Measurements from ENCODE around the gene BCL2L15. TPM values are rescaled to one million over a fixed set of nuclear protein-coding genes. Genes with fewer than 3 reads are reported as not detected.

BCL2L15 gene
- total and polyA plus RNA-seq, 2 of the 8 experiments (the other 6 are each of a cell fraction or from before 2014, with no cell fraction given), result 0.32 to 0.36 TPM

GRCh38 chr1:113868387-113869083 is 18.8 kb downstream of the BCL2L15 start:
- no peak overlapping the region for H2AK5ac ChIP-seq (ENCODE audit: low read depth, low read length)
- H3K4me1 ChIP-seq (replicated peaks in 1 of 4; ENCODE audit: control insufficient read depth in 3 of 4, insufficient read depth in 4 of 4, low read length in 3 of 4), result no peaks in the 10 kb centered on the region
- H3K9ac ChIP-seq (replicated peaks in 1 of 4; ENCODE audit: extremely low read depth in 1 of 4, low read depth in 3 of 4, low read length in 3 of 4), result no peak overlapping the region
- no peak overlapping the region for H4K5ac ChIP-seq (ENCODE audit: insufficient read length, low read depth, low read length)
- H4K91ac ChIP-seq (replicated peaks; ENCODE audit: insufficient read length, low read length), result no peak overlapping the region
- ChIA-PET CTCF (ENCODE audit: partially characterized antibody) (interaction anchor here (1.0 kb wide), 1 partner anchor 34 kb away, joined by 4 read pairs; no protein-coding TSS in a partner anchor), POLR2A (ENCODE audit: partially characterized antibody) (no interaction called here)
- no peak overlapping the region for H3K4me2 ChIP-seq (ENCODE audit: insufficient read depth in 1 of 2, low read depth in 2 of 2, low read length in 2 of 2)
- H3K4ac ChIP-seq (replicated peaks; ENCODE audit: insufficient read length, low read depth, low read length), result no peak overlapping the region
- no peak overlapping the region for H2BK15ac ChIP-seq (ENCODE audit: low read length)
- H2BK120ac ChIP-seq (replicated peaks; ENCODE audit: low read depth, low read length), result no peak overlapping the region
- DNase-seq (ENCODE audit: low read depth in 1 of 2, low spot score in 2 of 2) (no peak), FAIRE-seq (no peak)
- no peak overlapping the region for H2BK20ac ChIP-seq (ENCODE audit: low read length)
- H3K23me2 ChIP-seq (ENCODE audit: low read depth, low read length), result no peaks in the 10 kb centered on the region
- H3K4me3 ChIP-seq (ENCODE audit: extremely low read depth in 1 of 4, insufficient read depth in 2 of 4, low read depth in 3 of 4, low read length in 4 of 4), result no peak overlapping the region
- H2BK12ac ChIP-seq (ENCODE audit: low read depth, low read length), result no peak overlapping the region
- H3K27me3 ChIP-seq (replicated peaks in 1 of 4; ENCODE audit: control insufficient read depth in 3 of 4, extremely low read depth in 1 of 4, insufficient read depth in 3 of 4, low read length in 3 of 4), result no peaks in the 10 kb centered on the region
- H3K18ac ChIP-seq (ENCODE audit: extremely low read depth, low read length), result no peak overlapping the region
- no peaks in the 10 kb centered on the region for H3K79me1 ChIP-seq (ENCODE audit: low read depth, low read length)
- no peaks in the 10 kb centered on the region for H3K9me3 ChIP-seq (ENCODE audit: insufficient read depth in 2 of 2, low read depth in 1 of 2, low read length in 1 of 2)
- WGBS, 2 experiments (ENCODE audit: extremely low coverage in 1 of 2, insufficient coverage in 1 of 2, insufficient read length in 1 of 2, insufficient replicate concordance in 2 of 2, low coverage in 1 of 2, low lambda C conversion rate in 2 of 2, missing lambda C conversion rate in 1 of 2), result 98% methylated on average over 4 of the region's 4 CpGs; no CpG with 5 or more reads in 1 of the 2 experiments
- no peaks in the 10 kb centered on the region for H4K20me1 ChIP-seq (replicated peaks in 1 of 2; ENCODE audit: control insufficient read depth in 1 of 2, insufficient read depth in 2 of 2, low read length in 2 of 2)
- no peak overlapping the region for H2BK5ac ChIP-seq (ENCODE audit: low read depth, low read length)
- no peak overlapping the region for H3K23ac ChIP-seq (ENCODE audit: insufficient read length)
- H3K56ac ChIP-seq (replicated peaks; ENCODE audit: insufficient read length, low read depth, low read length), result no peak overlapping the region
- H3K27ac ChIP-seq (ENCODE audit: low read depth, low read length), result no peak overlapping the region
- no peaks in the 10 kb centered on the region for H3K36me3 ChIP-seq (ENCODE audit: control insufficient read depth in 2 of 4, insufficient read depth in 4 of 4, low read length in 3 of 4)
- no peak overlapping the region for H3K14ac ChIP-seq (ENCODE audit: insufficient read length)
- no peak overlapping the region for H4K8ac ChIP-seq (ENCODE audit: extremely low read depth, insufficient read depth, low read length)
- no peaks in the 10 kb centered on the region for H3K79me2 ChIP-seq (ENCODE audit: control insufficient read depth in 1 of 2, insufficient read depth in 2 of 2, low read length in 2 of 2)
- no peak overlapping the region for H2AFZ ChIP-seq (ENCODE audit: low read length)
- TF ChIP-seq, protein P1, sequence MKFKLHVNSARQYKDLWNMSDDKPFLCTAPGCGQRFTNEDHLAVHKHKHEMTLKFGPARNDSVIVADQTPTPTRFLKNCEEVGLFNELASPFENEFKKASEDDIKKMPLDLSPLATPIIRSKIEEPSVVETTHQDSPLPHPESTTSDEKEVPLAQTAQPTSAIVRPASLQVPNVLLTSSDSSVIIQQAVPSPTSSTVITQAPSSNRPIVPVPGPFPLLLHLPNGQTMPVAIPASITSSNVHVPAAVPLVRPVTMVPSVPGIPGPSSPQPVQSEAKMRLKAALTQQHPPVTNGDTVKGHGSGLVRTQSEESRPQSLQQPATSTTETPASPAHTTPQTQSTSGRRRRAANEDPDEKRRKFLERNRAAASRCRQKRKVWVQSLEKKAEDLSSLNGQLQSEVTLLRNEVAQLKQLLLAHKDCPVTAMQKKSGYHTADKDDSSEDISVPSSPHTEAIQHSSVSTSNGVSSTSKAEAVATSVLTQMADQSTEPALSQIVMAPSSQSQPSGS (IDR thresholded peaks at IDR 0.05; ENCODE audit: low read length), result no peak
- TF ChIP-seq POU5F1 (IDR thresholded peaks at IDR 0.05; ENCODE audit: low read depth, low read length) (no peak), NRF1 (IDR thresholded peaks at IDR 0.05; ENCODE audit: low read depth, low read length) (no peak), TEAD4 (IDR thresholded peaks at IDR 0.05; ENCODE audit: low read depth, low read length) (no peak), E2F6 (IDR thresholded peaks at IDR 0.05) (no peak), POLR2AphosphoS5 (IDR thresholded peaks at IDR 0.05; ENCODE audit: low read depth, low read length) (no peak), JUN (IDR thresholded peaks at IDR 0.05; ENCODE audit: low read depth, low read length) (no peak), CBX8 (IDR thresholded peaks at IDR 0.05; ENCODE audit: borderline replicate concordance, low read depth, low read length) (no peak), RNF2 (IDR thresholded peaks at IDR 0.05; ENCODE audit: borderline replicate concordance, low read depth, low read length, missing control alignments, poor library complexity, severe bottlenecking) (no peak), CREB1 (IDR thresholded peaks at IDR 0.05) (no peak), ZNF274 (IDR thresholded peaks at IDR 0.05; ENCODE audit: borderline replicate concordance, extremely low read depth, low read length) (no peak)
